Activated CD4-positive, CD25-positive, alpha-beta regulatory T cell treated with anti-CD3 and anti-CD28 coated beads, Interleukin-2, amount 50 U/mL, for 72 hours (primary cell): Measurements from ENCODE around the gene GALNT14.

ENCODE experiments used
- DNase-seq: peaks from one replicate; pipeline ENCODE4 v3.0.0; 2021

GALNT14 gene

DNA sequence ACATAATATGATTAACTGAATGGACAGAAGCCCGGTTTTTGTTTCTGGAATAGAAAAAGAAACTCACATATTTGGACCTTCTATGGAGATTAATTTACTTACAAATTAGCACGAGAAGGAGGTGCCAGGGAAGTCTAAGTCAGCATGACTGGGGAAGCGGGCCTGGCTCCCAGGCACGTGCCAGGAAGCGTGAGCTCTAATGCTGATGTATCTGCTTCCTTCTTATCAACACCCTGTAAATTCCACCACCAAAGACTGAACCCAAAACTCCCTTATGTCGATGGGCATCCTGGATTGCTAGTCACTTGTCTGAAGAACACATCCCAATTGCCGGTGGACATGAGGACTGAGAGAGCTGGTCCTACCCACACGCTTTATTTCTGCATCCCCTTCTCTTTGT lies 134.5 kb downstream of the GALNT14 start:
- no peak for DNase-seq

DNA sequence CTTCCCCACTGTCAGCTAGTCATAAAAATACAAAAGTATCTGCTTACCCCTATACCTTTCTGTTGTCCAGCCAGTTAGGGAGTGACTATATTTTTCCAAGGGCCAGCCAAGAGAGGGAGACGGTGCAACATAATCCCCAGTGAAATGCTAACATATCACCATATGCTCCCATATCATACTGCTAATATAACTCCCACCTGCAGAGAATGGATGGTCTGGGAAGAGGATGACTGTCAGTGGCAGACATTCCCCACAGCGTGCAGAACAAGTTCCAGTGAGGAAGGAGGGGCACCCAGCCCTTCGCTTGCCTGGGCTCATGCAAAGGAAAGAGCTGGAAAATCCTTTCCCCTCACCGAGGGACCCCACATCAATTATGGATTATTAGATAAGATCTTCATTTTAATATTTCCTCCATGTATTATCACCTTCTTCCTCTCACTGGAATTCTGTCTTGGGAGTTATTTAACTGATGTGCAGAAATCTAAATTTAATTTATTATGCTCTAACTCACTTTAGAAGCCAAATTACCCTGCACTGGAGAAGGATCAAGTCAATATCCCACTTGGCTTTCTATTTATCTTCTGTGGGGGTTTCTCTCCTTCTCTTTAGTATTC lies 135.6 kb downstream of the GALNT14 start:
- no peak for DNase-seq

DNA sequence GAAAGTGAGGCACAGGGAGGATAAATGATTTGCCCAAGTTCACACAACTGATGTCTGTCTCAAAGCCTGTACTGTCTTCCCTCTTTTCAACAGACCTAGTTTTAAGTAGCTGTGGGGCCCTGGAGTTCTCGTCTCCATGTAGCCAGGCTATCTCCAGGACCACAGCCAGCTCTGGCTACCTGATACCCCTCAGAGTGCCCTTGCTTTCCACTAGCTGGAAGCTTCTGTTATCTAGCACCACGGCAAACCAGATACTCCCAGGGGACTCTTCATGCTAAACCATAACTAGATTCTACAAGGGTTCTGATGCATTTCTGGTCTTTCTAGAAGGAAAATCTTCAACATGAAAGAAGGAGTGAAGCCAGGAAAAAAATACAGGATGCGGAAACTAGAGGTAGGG lies 137.3 kb downstream of the GALNT14 start:
- no peak for DNase-seq

DNA sequence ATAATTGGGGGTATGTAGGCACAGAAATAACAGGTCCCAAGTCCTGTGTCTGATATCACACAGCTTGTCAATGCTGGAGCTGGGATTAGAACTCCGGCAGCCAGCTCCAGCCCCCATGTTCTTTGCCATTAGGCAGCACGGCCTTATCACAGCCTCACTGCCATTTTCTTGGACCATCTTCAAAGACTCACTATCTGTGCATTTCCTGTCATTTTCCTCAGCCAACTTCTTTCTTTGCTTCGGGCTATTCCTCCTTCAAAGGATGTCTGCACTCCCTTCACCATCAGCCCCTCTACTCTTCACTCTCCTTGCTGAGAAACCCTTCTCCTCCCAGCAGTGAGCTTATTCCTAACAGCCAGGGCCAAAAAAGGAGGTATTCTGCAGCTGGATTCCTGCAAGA lies 139.6 kb downstream of the GALNT14 start:
- DNase-seq = no peak

DNA sequence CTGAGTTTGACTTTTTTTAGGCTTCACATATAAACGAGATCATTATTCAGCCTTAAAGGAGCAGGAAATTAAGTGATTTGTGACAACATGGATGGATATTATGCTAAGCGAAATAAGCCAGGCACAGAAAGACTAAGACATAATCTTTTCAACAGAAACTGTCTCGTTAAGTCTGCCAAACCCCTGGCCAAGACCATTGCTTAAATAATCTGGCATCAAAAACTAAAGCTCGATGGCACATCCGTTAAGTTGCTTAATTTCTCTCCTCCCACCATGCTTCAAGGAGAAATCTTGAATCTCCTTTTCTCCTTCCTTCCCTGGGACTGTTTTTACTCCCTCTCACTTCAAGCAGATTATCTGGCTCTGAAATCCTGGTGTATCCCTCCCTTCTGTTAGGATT lies 140.3 kb downstream of the GALNT14 start:
- no peak for DNase-seq

DNA sequence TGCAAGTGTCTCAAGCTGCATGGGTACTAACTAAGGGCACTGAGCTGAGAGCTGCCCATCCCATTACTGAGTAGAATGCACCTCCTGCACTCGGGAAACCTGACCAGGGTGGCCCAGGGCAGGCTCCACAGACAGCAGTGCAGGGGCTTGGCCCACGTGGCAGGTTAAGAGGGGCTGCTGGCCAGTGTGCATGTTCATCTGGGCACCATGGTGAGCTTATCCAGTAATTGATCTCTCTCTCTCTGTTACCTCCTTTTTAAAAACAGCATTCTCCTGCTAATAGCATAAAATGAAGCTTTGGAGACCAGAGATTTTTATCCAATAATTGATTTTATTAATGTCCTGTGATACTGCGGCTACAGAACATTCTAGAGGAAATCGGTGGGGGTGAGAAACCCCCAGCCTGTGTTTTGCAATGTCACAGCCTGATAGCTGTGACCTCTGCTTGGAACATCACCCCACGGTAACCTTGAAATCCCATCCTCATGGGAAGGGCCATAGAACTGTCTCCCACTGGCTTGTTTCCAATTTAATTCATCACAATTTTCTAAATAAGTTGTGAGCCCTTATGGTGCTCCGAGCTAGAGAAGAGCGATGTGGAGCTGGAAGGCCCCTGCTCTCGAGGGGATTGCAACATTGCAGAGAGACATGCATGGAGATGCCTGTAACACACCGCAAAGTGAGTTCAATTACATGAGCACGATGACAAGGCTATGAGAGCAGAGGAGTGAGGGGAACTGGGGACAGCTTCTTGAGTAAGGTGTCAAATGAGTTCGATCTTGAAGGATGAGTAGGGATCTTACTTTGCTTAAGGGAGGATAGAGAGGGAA lies 143.8 kb downstream of the GALNT14 start:
- DNase-seq = no peak

DNA sequence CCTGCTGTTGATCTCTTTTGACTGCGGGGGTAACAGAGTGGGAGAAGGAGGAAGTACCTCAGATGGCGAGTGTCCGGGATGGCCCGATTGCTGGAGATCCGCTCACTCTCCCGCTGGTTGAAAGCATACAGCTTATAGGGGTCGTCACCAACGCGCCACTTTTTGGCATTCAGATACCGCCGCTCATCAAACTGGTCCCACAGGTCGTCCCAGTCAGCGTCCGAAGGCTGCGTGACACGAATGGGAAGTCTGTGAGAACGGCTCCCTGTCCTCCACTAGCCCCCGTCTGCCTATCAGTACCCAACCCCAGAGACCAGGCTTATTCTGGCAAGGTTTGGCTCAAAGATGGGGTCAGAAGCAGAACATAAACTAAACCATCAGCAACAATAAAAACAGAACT lies 145.5 kb downstream of the GALNT14 start:
- DNase-seq = no peak

DNA sequence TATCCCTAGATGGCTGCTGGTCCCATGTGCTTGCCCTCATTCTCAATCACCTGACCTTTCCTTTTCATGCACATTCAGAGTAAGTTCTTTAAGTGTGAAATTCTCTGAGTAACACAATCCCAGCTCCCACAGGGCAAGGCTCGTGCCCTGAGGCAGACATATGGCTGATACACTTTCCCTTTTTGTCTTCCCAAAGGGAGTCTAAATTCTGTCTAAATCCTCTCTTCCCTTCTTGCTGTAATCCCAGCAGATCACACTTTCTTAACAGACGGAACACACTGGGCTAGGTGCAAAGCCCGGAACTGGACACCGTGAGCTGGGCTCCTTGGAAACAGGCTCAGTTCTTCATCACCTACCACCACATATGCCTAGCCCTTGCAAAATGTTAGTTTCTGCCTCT lies 147.6 kb downstream of the GALNT14 start:
- no peak for DNase-seq

DNA sequence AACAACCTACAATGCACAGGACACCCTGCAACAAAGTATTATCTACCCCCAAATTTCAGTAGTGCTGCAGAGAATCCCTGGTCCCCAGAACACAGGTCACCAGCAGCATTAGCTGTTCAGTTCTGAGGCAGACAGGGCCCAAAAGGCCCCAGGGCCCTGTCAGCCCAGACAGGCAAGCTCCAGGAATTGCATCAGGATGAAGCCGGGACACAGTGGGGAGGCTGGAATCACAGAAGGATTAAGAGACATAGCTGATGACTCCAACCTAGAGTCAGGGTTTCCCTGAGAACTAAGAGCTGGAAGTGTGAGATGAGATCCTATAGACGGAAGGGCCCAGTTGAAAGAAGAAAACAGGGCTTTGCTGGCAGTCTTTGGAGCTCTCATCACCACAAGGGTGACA lies 148.1 kb downstream of the GALNT14 start:
- DNase-seq = no peak

DNA sequence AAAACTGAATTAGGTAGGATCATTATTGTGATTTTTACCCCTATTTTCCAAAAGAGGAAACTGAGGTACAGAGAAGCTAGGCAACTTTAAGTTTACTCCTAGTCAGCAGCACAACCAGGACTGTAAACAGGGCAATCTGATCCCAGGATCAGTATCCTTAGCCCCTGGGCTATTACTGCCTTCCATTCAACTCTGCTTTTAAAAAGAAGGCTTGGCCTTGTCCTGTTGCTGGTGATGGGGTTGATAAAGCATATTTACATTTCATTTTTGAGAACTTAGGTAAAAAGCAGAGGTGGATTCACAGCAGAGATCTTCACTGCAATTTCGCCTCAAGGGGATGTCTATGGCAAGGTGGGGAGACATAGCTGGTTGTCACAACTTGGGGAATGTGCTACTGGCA lies 148.5 kb downstream of the GALNT14 start:
- DNase-seq = no peak

DNA sequence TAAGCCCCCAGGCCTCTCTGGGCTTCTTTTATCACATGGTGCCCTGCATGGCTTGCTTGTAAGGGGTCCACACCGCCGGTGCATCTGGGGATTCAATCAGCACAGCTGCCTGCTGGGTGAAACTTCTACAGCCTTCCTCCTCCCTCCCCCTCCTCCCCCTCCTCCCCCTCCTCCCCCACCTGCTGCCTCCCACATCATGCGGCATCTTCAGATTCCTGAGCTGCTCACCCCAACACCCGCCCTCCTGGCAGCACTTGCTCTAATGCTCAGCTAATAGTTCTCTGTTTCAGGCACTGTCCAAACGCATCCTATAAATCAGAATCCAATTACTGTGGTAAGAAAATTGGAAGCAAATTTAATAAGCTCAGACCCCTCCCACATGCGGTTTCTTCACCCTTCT lies 150.7 kb downstream of the GALNT14 start:
- no peak for DNase-seq

DNA sequence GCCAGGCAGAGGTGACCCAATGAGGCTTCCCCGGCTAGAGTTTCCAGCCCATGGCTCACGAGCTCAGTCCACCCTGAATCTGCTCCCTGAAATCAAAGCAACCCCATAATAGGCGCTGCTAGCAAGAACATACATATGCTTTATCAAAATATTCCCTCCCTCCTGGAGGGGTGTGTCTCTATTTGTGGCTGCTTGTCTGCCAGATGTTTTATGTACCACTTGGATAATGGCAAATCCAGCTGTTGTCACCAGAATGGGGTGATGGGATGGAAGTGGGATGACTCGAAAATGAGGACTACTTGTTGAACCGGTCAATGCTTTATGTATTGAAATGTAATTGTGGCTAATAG lies 152.0 kb downstream of the GALNT14 start:
- DNase-seq = no peak

DNA sequence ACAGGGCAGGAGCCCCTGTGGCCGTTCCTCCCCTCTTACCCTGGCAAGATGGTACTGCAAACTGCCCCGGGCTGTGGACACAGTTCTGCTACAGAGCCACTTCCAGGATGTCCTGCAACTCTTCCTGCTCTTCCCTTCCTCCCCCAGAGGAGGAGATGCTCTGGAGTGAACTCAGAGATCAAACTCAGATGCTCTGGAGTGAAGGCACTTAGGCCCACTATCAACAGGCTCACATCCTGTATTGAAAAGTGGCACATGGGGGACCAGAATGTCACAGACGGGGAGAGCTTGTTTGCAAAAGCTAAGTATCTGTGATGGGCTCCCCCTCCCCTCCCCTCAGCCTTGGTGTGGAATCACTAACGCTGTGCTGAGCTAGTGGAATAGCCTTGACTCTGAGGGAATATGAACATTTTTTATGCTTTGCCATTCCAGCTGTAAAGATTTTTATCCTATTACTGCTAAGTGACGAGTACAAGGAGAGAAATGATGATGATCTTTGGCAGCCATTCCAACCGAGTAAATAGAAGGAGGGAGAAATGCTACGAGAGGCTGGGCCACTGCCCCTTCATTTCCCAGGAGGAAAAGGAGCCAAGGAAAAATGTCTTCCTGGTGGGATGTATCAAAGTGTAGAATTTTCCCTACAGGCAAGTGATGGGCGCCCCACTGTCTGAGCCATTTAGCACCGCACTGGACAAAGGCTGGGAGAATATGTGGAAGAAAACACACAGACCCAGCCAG lies 152.6 kb downstream of the GALNT14 start:
- no peak for DNase-seq

DNA sequence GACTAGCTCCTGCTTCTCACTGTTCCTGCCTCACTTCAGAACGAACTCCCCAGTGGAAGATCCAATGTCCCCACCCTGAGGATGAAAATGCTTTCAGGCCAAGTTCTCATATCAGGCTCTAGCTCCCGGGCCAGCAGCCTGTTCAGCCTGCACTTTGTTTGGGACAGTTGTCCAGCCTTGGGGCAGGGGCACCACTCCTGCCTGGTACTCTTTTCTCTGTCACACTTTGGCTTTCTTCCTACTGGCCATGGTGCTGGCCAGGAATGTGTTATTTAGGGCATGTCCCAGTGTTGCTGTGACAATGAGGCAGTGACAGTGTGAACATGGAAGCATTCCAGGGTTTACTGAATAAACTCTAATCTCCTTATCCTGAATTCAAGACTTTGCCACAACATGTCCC lies 154.1 kb downstream of the GALNT14 start:
- DNase-seq = no peak

DNA sequence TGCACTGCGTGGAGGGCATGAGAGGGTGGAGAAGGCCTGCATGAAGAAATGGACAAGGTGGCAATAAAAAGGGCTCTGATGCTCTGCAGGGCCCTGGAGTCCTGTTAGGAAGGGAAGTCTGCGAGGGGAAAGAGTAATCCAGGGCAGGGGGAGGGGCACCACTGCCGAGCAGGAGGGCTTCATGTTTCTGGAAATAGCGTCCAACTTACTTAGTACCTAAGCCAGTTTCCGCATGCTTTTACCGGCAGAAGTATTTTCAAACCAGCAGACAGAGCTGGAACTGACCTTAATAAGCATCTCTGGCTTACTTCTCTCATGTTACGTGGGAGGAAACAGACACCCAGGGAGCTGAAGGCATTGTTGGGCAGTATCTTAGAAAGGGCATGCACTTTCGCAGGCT lies 156.7 kb downstream of the GALNT14 start:
- DNase-seq = no peak

DNA sequence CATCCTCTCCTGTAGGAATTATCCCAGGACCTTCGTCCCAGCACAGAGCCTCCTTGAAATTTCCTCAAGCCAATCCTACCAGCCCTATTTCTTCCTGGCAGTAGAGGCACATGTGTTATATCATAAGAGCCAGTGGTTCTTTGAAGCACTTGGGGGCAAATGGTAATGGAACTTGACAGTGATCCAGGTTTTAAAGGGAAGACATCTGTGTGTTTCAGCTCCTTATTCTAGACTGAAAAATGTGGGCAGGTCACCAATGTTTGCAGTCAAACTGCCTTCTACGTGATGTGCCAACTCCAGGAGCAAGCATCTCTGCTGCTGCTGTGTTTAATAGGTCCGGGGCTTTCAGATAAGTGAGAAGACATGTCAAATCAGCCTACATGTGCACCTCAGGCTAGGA lies 157.1 kb downstream of the GALNT14 start:
- DNase-seq = no peak

DNA sequence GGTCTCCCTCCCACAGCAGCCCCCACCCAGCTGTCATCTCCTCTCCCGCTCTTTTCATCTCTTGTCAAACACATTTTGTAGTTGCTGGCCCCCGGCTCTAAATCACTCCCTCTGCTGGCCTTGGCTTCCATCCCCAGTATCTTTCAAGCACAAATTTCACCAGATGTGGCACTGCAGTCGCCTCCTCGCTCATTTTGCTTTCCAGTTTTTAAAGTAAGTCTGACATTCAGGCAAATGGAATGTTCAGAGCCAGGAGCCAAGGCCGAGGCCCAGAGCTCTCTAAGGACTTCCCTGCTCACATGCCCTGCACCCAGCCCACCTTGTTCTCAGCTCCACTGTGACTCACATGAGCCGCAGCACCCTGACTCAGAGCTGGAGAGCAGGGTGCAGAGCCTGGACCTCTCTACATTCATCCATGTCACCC lies 158.4 kb downstream of the GALNT14 start:
- no peak for DNase-seq

DNA sequence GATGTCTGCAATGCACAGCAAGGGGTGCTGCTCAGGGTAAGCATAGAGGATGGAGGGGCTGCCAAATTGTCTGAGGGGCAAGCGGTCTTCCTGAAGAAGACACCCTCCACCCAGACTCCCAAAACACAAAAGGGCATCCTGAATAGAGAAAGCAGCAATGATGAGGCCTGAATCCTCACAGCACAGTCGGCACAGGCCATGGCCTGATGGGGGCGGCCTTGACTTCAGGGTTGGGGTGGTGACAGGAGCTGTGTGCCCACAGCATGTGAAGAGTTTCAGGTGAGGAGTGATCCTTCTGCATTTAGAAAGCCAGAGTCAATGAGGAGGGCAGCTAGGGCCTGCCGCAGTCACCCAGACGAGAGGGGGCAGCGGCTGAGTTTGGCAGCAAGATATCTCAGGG lies 159.4 kb downstream of the GALNT14 start:
- no peak for DNase-seq

DNA sequence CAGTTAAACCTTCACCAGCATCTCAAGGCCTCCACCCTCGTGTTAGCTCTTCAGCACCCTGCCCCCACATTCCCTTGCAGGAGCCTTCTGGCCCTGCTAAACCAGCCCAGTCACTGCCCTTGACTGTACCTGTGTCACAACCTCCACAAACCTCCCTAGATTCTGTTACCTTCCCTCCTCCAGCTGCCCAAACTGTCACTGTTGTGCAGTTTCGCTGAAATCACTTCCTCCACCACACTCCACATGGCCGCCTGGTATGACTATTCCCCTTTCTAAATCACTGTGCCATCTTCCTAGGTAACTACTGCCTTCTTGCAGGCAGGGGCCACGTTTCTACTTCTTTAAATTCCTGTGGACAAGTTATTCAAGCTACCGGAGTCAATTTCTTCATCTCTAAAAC lies 160.2 kb downstream of the GALNT14 start:
- no peak for DNase-seq

DNA sequence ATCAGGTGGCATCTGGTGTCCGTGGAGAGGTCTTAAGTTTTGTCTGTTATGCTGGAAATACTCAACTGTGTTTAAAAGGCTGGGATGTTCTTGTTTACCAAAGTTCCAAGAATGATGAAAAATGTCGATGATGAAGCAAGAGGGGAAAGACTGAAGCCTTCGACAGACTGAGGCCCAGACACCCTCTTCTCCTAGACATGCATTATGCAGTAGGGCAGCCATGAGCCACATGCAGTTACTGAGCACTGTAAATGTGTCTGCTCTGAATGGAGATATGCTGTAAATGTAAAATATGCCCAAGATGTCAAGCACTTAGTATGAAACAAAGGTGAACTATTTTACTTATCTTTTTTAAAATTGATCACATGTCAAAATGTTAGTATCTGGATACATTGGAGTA lies 163.1 kb downstream of the GALNT14 start:
- no peak for DNase-seq

DNA sequence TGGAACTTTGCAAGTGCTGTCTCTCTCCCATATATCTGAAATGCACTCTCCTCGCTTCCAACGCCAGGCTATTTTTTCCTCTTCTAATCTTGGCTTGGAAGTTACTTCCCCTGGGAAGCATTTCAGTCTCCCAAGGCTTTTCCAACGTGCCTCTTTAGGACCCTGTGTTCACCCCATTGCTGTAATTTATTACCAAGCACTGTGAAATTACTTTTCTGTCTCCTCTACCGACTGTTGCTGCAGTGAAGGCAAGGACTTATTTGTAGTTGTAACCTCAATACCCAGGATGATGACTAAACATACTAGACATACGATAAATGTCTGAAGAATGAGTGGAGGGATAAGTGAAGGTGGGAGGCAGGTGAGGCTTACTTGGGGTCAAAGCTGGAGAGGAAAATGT lies 163.7 kb downstream of the GALNT14 start:
- DNase-seq = no peak

DNA sequence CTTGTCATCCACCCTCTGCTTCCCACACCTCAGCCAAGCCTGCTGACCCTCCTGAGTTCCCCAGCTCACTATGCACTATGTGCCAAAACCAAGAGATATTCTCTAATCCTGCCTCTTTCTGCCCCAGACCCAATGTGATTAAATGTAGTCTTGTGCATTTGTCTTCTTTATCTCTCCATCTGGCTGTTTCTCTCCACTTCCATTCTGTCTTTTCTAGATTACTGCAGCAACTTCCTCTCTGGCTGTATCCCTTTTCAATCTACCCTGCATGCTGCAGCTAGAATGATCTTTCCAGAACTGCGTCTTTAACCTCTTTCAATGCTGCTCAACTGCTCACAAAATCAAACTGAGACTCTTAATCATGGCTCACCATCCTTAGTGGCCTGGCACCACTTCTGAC lies 164.1 kb downstream of the GALNT14 start:
- DNase-seq = no peak

DNA sequence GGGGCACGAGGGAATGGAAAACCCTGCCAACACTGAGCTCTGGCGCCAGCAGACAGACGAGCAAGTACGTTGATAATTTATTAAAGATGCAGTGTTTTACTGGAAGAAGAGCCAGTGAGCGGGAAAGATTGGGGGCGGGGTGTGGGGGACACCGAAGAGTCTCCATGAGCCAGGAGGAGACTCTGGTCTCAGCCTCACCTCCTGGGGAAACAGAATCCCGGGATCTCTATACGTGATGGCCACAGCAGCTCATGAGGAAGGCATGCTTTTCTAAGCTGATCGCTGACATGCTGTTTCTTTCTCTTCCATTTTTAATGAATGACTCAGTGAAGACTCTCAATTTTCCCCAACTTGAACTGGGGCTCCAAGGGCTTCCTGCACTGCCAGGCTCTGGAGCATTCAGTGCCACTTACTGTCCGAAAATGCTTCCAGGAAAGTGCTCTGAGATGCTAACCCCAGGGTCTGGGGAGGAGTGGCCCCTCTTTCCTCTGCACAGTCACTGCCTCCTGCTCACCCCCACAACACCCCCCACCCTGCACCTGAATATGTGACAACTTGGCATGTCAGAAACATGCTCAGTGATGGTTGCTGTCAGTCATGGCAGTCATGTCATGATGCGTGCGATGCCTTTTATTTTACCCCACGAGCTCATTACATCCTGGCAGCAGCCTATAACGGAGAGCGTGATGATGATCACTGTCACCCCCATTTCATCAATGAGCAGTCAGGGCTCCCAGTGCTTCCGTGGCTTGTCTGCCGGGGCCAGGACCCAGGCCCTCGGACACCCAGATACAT lies 166.8 kb downstream of the GALNT14 start:
- no peak for DNase-seq
